Peyer's patch (tissue), 4 donors: ENCODE data around the gene OPRPN. TPM values are rescaled to one million over a fixed set of nuclear protein-coding genes. Genes with fewer than 3 reads are reported as not detected.

Source experiments
- DNase-seq, 3 donors: peaks; one replicate each; pipeline ENCODE4 v3.0.0-alpha.2; 2017 to 2019
- H3K27ac ChIP-seq, 4 donors: fragments of 200-600 bp; sonication (generic); one replicate each; pipeline ENCODE4 v1.5.1; 2016 to 2019
- H3K27me3 ChIP-seq, 2 donors: fragments of 200-600 bp; sonication (generic); one replicate each; pipeline ENCODE4 v1.5.1; 2019
- H3K36me3 ChIP-seq, 3 donors: fragments of 200-600 bp; sonication (generic); one replicate each; pipeline ENCODE4 v1.5.1; 2016 to 2019
- H3K4me1 ChIP-seq, 4 donors: fragments of 200-600 bp; sonication (generic); one replicate each; pipeline ENCODE4 v1.5.1; 2016 to 2019
- H3K4me3 ChIP-seq, 4 donors: fragments of 200-600 bp; sonication (generic); 1 replicate in 3 of 4; 2 replicates in 1 of 4; pipeline ENCODE4 v1.5.1; 2016 to 2019; ENCODE audit warnings: mild to moderate bottlenecking in 1 of 4
- H3K9me3 ChIP-seq, 4 donors: fragments of 200-600 bp; sonication (generic); one replicate each; pipeline ENCODE4 v1.5.1; 2016 to 2019; ENCODE audit warnings: mild to moderate bottlenecking in 1 of 4
- POLR2A ChIP-seq, 2 donors: fragments of 450-650 bp; IDR thresholded peaks; one replicate each; pipeline ENCODE4 v1.5.1; 2017; ENCODE audit warnings: antibody characterized with exemption in 2 of 2, mild to moderate bottlenecking in 2 of 2, moderate library complexity in 2 of 2
- total RNA-seq, 4 donors: library from RNA; depleted of rRNA; stranded (reverse); fragments of >200 nt; gene quantifications; one replicate each; pipeline ENCODE4 v1.1.0, GENCODE V29; 2016
- TF ChIP-seq, protein P1 (sequence below), 6 experiments: fragments of 450-650 bp in 4 of 6; fragments of 200-600 bp in 2 of 6; sonication (generic) in 1 of 6; IDR thresholded peaks; one replicate each; pipeline ENCODE4 v1.5.1; 2017 to 2019; ENCODE audit warnings: antibody characterized with exemption in 6 of 6, mild to moderate bottlenecking in 3 of 6, moderate library complexity in 1 of 6

The OPRPN gene
- total RNA-seq, 4 donors from 2014 or later, result not detected

- Histone ChIP-seq H3K36me3 (no peaks in the 10 kb centered on the region), H3K27me3 (no peaks in the 10 kb centered on the region), H3K27ac (no peak overlapping the region), H3K4me3 (no peak overlapping the region), H3K9me3 (no peaks in the 10 kb centered on the region), H3K4me1 (no peaks in the 10 kb centered on the region)
- TF ChIP-seq, protein P1, sequence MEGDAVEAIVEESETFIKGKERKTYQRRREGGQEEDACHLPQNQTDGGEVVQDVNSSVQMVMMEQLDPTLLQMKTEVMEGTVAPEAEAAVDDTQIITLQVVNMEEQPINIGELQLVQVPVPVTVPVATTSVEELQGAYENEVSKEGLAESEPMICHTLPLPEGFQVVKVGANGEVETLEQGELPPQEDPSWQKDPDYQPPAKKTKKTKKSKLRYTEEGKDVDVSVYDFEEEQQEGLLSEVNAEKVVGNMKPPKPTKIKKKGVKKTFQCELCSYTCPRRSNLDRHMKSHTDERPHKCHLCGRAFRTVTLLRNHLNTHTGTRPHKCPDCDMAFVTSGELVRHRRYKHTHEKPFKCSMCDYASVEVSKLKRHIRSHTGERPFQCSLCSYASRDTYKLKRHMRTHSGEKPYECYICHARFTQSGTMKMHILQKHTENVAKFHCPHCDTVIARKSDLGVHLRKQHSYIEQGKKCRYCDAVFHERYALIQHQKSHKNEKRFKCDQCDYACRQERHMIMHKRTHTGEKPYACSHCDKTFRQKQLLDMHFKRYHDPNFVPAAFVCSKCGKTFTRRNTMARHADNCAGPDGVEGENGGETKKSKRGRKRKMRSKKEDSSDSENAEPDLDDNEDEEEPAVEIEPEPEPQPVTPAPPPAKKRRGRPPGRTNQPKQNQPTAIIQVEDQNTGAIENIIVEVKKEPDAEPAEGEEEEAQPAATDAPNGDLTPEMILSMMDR (IDR thresholded peaks at IDR 0.05), result no peak
- no peak for TF ChIP-seq POLR2A (IDR thresholded peaks at IDR 0.05)
- no peak for DNase-seq
Measured at GRCh38 chr4:70392057-70392776, 5.5 kb upstream of the OPRPN start.

- Histone ChIP-seq H3K36me3 (no peaks in the 10 kb centered on the region), H3K27ac (no peak overlapping the region), H3K9me3 (no peaks in the 10 kb centered on the region), H3K4me3 (no peak overlapping the region), H3K4me1 (no peaks in the 10 kb centered on the region), H3K27me3 (no peaks in the 10 kb centered on the region)
- TF ChIP-seq, protein P1 (IDR thresholded peaks at IDR 0.05), result no peak
- TF ChIP-seq POLR2A (IDR thresholded peaks at IDR 0.05), result no peak
- DNase-seq, result no peak
Measured at GRCh38 chr4:70399319-70399718, 1.6 kb downstream of the OPRPN start.

GRCh38 chr4:70402762-70403161, 5.0 kb downstream of the OPRPN start:
- no peaks in the 10 kb centered on the region for H3K27me3 ChIP-seq
- H3K4me1 ChIP-seq, result no peaks in the 10 kb centered on the region
- no peak overlapping the region for H3K4me3 ChIP-seq
- no peak for DNase-seq
- no peak overlapping the region for H3K27ac ChIP-seq
- H3K36me3 ChIP-seq, result no peaks in the 10 kb centered on the region
- H3K9me3 ChIP-seq, result no peaks in the 10 kb centered on the region
- TF ChIP-seq, protein P1 (IDR thresholded peaks at IDR 0.05), result no peak
- no peak for TF ChIP-seq POLR2A (IDR thresholded peaks at IDR 0.05)

DNA sequence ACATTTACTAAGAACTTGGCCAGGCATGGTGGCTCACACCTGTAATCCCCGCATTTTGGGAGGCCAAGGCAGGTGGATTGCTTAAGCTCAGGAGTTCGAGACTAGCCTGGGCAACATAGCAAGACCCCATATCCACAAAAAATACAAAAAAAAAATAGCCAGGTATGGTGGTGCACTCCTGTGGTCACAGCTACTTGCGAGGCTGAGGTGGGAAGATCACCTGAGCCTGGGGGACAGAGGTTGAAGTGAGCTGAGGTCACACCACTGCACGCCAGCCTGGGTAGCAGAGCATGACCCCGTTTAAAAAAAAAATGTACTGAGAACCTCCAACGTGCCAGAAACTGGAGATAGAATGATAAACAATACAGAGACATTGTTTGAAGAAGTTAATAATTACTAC, 8.0 kb downstream of the OPRPN start:
- H3K4me1 ChIP-seq, result no peaks in the 10 kb centered on the region
- H3K9me3 ChIP-seq, result no peaks in the 10 kb centered on the region
- H3K27ac ChIP-seq, result no peak overlapping the region
- DNase-seq, result no peak
- H3K4me3 ChIP-seq, result no peak overlapping the region
- no peak for TF ChIP-seq POLR2A (IDR thresholded peaks at IDR 0.05)
- TF ChIP-seq, protein P1 (IDR thresholded peaks at IDR 0.05), result no peak
- no peaks in the 10 kb centered on the region for H3K36me3 ChIP-seq
- H3K27me3 ChIP-seq, result no peaks in the 10 kb centered on the region

DNA sequence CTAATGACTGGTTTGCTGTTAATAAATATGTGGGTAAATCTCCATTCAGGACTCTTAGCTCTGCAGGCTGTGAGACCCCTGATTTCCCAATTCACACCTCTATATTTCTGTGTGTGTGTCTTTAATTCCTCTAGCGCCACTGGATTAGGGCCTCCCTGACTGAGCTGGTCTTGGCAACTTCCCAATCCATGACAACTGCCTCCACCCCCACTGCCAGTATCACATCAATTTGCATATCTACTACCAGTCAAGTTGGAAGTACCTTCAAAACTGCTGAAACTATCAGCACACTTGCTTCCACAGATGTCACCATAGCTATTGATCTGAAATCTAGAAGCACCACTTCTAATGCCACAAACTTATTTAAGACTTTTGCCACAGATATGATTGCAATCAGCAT, 27.6 kb downstream of the OPRPN start:
- TF ChIP-seq, protein P1 (IDR thresholded peaks at IDR 0.05), result no peak
- no peak for TF ChIP-seq POLR2A (IDR thresholded peaks at IDR 0.05)
- Histone ChIP-seq H3K27me3 (no peaks in the 10 kb centered on the region), H3K27ac (no peak overlapping the region), H3K9me3 (no peaks in the 10 kb centered on the region), H3K4me1 (no peaks in the 10 kb centered on the region), H3K36me3 (no peaks in the 10 kb centered on the region), H3K4me3 (no peak overlapping the region)
- no peak for DNase-seq
